ENCODE data around the gene YIPF3. TPM values are rescaled to one million over a fixed set of nuclear protein-coding genes. Genes with fewer than 3 reads are reported as not detected.

YIPF3 gene
- polyA plus RNA-seq, 1 of the 3 experiments (the other 2 are of a cell fraction) = 219 TPM

DNA sequence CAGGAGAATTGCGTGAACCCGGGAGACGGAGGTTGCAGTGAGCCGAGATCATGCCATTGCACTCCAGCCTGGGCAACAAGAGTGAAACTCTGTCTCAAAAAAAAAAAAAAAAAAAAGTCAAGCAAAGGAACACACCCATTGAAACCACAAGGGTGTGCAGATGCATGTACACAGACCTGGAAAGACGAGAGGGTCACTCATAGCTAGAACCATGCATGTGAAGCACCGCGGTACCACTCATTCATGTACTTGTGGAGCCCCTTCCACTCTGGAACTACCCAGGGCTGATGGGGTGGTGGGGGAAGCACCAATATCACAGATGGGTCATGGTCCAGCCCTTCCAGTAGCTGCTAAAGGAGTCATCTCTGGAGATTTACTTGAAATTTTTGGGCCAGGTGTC, 46.8 kb downstream of the YIPF3 start (continued):
- TF ChIP-seq, protein P1, sequence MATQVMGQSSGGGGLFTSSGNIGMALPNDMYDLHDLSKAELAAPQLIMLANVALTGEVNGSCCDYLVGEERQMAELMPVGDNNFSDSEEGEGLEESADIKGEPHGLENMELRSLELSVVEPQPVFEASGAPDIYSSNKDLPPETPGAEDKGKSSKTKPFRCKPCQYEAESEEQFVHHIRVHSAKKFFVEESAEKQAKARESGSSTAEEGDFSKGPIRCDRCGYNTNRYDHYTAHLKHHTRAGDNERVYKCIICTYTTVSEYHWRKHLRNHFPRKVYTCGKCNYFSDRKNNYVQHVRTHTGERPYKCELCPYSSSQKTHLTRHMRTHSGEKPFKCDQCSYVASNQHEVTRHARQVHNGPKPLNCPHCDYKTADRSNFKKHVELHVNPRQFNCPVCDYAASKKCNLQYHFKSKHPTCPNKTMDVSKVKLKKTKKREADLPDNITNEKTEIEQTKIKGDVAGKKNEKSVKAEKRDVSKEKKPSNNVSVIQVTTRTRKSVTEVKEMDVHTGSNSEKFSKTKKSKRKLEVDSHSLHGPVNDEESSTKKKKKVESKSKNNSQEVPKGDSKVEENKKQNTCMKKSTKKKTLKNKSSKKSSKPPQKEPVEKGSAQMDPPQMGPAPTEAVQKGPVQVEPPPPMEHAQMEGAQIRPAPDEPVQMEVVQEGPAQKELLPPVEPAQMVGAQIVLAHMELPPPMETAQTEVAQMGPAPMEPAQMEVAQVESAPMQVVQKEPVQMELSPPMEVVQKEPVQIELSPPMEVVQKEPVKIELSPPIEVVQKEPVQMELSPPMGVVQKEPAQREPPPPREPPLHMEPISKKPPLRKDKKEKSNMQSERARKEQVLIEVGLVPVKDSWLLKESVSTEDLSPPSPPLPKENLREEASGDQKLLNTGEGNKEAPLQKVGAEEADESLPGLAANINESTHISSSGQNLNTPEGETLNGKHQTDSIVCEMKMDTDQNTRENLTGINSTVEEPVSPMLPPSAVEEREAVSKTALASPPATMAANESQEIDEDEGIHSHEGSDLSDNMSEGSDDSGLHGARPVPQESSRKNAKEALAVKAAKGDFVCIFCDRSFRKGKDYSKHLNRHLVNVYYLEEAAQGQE (IDR thresholded peaks at IDR 0.05; ENCODE audit: low read depth, low read length) = no peak
- TF ChIP-seq RCOR1 (IDR thresholded peaks at IDR 0.05; ENCODE audit: low read length) = no peak
- TF ChIP-seq TCF12 (IDR thresholded peaks at IDR 0.05) = no peak
- no peak for TF ChIP-seq CHD2 (IDR thresholded peaks at IDR 0.05; ENCODE audit: low read length, partially characterized antibody)

DNA sequence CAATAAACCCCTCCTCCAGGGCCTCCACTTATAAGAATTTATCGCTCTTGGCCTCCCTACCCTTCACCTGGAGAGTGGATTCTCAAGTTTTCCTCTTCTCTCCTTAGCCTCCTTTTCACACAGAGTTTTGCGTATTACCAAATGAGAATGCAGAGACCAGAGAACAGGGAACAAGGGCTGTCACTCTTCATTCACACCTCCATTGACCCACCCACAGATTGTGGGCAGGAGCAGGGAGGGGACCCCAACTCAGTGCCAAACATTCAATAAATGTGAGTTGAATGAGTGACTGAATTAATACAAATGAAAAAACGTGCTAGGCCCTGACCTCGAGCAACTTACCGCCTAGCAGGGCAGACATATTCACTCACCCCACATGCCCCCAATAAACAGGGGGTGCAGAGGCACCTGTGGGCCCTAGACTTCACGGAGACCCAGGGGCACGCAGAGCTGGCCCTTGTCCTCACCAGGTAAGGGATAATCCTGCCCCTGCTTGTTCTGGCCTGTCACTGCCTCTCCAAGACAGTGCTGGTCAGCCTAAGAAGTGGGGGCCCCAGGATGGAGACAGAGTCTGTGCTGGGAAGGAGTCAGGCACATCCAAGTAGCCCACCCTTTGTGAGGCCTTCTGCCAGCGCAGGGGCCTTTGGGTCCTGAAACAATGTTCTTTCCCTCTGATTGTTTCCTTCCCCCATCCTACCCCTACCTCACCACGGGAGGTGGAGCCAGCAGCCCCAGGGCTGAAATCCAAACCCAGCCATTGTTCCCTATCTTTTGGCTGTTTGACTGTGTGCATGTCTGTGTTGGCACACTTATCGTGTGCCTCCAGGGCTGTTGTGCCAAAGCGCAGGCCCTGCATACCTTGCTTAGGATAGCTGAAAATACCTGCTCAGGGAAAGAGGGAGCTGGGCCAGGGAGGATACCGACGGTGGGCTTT, 47.7 kb downstream of the YIPF3 start:
- DNase-seq = no peak
- ChIA-PET POLR2A (no interaction called here), CTCF (interaction anchor here (1.5 kb wide), 1 partner anchor 13 kb away, joined by 6 read pairs; no protein-coding TSS in a partner anchor)
- Histone ChIP-seq H3K79me2 (ENCODE audit: insufficient read depth) (no peaks in the 10 kb centered on the region), H3K4me1 (ENCODE audit: control insufficient read depth in 1 of 2, insufficient read depth in 2 of 2, low read depth in 1 of 2, low read length in 1 of 2) (no peaks in the 10 kb centered on the region), H3K9ac (no peak overlapping the region), H3K4me2 (no peak overlapping the region), H3K36me3 (replicated peaks in 1 of 2; ENCODE audit: control insufficient read depth in 1 of 2, insufficient read depth in 2 of 2, low read length in 1 of 2) (no peaks in the 10 kb centered on the region), H2AFZ (ENCODE audit: low read depth) (no peak overlapping the region), H3K9me3 (no peaks in the 10 kb centered on the region), H3K9me2 (no peaks in the 10 kb centered on the region), H3K27me3 (ENCODE audit: insufficient read depth) (no peaks in the 10 kb centered on the region), H3F3A (replicated peaks; ENCODE audit: insufficient read depth) (no peaks in the 10 kb centered on the region), H3K4me3 (ENCODE audit: low read depth in 2 of 2, low read length in 1 of 2) (no peak overlapping the region), H4K20me1 (ENCODE audit: insufficient read depth) (no peaks in the 10 kb centered on the region), H3K27ac (ENCODE audit: low read depth in 2 of 2, low read length in 1 of 2) (no peak overlapping the region)
- TF ChIP-seq TAF1 (IDR thresholded peaks at IDR 0.05; ENCODE audit: borderline replicate concordance, low read depth, low read length) = no peak
- TF ChIP-seq CHD2 (IDR thresholded peaks at IDR 0.05; ENCODE audit: low read length, partially characterized antibody) = no peak
- TF ChIP-seq FOSL2 (IDR thresholded peaks at IDR 0.05; ENCODE audit: borderline replicate concordance, low read depth) = no peak
- TF ChIP-seq GATA2 (CRISPR knock-in tag; IDR thresholded peaks at IDR 0.05) = no peak
- TF ChIP-seq, protein P2, sequence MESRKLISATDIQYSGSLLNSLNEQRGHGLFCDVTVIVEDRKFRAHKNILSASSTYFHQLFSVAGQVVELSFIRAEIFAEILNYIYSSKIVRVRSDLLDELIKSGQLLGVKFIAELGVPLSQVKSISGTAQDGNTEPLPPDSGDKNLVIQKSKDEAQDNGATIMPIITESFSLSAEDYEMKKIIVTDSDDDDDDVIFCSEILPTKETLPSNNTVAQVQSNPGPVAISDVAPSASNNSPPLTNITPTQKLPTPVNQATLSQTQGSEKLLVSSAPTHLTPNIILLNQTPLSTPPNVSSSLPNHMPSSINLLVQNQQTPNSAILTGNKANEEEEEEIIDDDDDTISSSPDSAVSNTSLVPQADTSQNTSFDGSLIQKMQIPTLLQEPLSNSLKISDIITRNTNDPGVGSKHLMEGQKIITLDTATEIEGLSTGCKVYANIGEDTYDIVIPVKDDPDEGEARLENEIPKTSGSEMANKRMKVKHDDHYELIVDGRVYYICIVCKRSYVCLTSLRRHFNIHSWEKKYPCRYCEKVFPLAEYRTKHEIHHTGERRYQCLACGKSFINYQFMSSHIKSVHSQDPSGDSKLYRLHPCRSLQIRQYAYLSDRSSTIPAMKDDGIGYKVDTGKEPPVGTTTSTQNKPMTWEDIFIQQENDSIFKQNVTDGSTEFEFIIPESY (IDR thresholded peaks at IDR 0.05; ENCODE audit: borderline replicate concordance, low read depth) = no peak
- TF ChIP-seq ELF1 (IDR thresholded peaks at IDR 0.05) = no peak
- TF ChIP-seq, protein P3, sequence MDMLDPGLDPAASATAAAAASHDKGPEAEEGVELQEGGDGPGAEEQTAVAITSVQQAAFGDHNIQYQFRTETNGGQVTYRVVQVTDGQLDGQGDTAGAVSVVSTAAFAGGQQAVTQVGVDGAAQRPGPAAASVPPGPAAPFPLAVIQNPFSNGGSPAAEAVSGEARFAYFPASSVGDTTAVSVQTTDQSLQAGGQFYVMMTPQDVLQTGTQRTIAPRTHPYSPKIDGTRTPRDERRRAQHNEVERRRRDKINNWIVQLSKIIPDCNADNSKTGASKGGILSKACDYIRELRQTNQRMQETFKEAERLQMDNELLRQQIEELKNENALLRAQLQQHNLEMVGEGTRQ (IDR thresholded peaks at IDR 0.05; ENCODE audit: borderline replicate concordance, low read depth, low read length) = no peak
- no peak for TF ChIP-seq NFIC (IDR thresholded peaks at IDR 0.05; ENCODE audit: borderline replicate concordance)
- no peak for TF ChIP-seq GABPA (IDR thresholded peaks at IDR 0.05; ENCODE audit: low read depth)
- no peak for TF ChIP-seq YY1 (IDR thresholded peaks at IDR 0.05; ENCODE audit: low read depth)
- TF ChIP-seq, protein P4, sequence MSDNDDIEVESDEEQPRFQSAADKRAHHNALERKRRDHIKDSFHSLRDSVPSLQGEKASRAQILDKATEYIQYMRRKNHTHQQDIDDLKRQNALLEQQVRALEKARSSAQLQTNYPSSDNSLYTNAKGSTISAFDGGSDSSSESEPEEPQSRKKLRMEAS (IDR thresholded peaks at IDR 0.05; ENCODE audit: low read depth) = no peak
- TF ChIP-seq, protein P1 (IDR thresholded peaks at IDR 0.05; ENCODE audit: low read depth, low read length) = no peak
- no peak for TF ChIP-seq NRF1 (IDR thresholded peaks at IDR 0.05; ENCODE audit: low read depth, low read length)
- no peak for TF ChIP-seq RXRA (IDR thresholded peaks at IDR 0.05; ENCODE audit: borderline replicate concordance, low read depth)
- TF ChIP-seq, protein P5, sequence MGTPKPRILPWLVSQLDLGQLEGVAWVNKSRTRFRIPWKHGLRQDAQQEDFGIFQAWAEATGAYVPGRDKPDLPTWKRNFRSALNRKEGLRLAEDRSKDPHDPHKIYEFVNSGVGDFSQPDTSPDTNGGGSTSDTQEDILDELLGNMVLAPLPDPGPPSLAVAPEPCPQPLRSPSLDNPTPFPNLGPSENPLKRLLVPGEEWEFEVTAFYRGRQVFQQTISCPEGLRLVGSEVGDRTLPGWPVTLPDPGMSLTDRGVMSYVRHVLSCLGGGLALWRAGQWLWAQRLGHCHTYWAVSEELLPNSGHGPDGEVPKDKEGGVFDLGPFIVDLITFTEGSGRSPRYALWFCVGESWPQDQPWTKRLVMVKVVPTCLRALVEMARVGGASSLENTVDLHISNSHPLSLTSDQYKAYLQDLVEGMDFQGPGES (IDR thresholded peaks at IDR 0.05; ENCODE audit: low read depth, low read length) = no peak
- 62% methylated on average over 13 of the region's 13 CpGs for WGBS (ENCODE audit: low lambda C conversion rate)

All from SK-N-SH (cell line).